GM18907 (cell line): Measurements from ENCODE around the gene PCK1.

Source experiments
- ATAC-seq: cut with Tn5 transposase; IDR thresholded peaks from one replicate; pipeline ENCODE4 v1.9.1; 2021; ENCODE audit warnings: mild to moderate bottlenecking, moderate library complexity; ENCODE audit not compliant: unreplicated experiment

Gene PCK1

DNA sequence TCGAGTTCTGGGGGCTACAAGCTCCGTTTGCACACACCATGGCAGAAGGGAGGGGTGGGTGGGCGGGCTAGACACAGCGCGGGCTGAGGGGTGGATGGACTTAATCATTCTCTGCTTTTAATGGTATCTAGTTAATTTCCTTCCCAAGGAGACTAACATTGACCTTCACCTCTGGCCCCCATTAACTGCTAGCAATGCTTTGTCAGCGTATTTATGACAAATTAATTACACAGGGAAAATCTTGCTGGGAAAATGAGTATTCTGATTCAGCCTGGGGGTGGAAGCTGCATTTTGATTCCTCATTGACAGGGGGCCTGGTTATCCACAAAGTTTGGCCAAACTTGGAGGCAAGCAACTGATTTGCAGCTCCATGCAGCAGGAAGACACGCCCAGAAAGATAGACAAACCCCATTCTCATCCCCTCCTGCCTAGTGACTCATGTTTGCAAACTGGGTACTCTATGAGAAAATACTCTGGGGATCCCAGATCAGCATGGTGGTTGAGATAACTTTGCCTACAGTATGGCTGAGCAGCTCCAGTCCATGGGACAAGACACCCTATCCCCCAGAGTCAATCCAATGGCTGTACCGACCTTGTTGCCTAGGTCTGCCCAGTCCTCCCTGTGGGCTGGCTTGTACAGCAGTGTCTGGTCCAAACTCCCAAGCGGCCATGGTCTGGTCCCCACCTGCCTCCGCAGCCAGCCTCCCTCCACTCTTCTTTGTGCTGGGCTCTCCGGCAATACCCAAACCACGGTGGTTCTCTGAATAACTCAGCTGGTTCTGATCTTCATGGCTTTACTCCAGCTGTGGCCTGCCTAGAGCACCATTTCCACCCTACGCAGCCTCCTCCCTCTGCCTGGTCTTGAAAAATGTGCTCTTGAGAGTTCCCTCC is 39.7 kb downstream of the PCK1 start:
- no peak for ATAC-seq

DNA sequence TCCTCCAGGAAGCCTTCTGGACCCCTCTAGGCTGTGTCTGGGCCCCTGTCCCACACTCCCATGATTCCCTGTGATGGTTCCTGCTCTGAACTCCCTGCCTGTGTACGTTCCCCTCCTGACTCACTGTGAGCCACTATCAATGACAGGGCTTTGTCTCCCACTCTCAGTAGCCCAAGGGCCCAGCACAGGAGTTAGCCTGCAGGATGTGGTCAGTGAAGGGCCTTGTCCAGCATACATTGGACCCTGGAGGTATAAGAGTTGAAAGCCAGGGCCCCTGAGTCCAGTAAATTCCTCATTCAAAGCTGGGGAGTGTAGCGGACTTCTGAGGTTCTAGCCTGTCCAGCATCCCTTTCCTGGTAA is 40.3 kb downstream of the PCK1 start:
- no peak for ATAC-seq

DNA sequence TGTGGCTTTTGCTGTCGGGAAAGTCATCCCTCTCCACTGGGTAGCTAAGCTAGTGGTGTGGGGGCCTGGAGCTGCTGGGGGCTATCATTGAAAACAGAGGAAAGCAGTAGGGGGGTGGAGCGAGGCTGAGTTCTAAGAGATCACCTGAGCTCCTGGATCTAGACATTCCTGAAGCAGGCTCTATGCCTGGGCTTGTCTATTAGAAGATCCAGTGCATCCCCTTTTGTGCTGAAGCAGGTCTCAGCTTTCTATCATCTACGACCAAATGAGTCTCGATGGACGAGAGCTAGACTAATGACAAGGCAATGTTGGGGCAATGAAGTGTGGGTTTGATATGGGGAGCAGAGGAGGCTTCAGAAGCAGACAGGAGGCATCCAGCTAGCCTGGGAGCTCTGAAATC is 40.8 kb downstream of the PCK1 start:
- no peak for ATAC-seq

DNA sequence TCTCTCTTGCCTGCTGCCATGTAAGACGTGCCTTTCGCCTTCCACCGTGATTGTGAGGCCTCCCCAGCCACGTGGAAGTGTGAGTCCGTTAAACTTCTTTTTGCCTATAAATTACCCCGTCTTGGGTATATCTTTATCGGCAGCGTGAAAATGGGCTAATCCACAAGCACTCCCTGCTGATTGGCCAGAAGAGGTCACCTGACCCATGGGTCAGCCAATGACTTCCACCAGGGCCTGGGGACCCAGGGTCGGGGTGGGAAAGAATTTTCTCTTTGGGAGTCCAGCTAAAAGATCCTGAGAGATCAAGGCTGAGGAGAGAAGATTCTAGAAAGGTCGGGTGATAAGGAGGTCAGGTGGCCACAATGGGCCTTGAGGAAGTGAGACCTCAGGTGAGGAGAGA is 42.2 kb downstream of the PCK1 start:
- ATAC-seq = no peak

DNA sequence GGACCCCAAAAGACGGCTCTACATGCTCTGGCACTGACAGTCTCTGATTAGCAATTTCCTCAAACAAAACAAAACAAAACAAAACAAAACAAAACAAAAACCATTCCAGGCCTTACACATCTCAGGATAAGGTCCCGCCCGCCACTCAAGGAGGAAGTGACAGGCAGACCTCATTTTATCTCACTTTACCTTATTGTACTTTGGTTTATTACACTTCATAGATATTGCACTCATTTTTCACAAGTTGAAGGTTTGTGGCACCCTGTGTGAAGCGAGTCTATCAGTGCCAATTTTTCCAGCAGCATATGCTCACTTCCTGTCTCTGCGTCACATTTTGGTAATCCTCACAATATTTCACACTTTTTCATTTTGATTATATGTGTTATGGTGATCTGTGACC is 44.1 kb downstream of the PCK1 start:
- ATAC-seq = no peak

DNA sequence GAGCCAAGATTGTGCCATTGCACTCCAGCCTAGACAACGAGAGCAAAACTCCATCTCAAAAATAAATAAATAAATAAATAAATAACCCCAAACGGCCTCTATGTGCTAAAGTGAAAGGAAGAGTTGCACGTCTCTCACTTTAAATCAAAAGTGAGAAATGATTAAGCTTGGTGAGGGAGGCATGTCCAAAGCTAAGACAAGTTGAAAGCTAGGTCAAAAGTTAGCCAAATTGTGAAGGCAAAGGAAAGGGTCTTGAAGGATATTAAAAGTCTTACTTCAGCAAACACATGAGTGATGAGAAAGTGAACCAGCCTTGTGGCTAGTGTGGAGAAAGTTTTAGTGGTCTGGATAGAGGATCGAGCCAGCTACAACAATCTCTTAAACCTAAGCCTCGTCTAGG is 45.0 kb downstream of the PCK1 start:
- no peak for ATAC-seq

DNA sequence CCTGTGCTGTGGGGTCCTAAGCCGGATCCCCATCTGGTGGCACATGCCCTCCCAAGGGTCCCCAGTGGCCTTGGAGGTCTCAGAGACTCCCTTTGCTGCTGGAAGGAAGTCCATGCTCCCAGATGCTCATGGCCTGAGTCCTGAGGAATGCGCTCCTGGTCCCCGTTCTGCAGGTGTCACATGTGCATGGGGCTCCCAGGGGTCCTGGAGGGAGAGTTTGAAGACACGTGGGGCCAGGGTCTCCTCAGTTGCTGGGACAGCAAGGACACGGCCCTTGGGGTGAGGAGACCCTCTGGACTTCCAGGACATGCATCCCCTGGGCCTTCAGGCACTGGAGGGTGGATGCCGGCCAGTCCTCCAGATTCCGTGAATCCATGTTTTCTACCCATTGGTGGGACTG is 47.6 kb downstream of the PCK1 start:
- ATAC-seq = no peak

DNA sequence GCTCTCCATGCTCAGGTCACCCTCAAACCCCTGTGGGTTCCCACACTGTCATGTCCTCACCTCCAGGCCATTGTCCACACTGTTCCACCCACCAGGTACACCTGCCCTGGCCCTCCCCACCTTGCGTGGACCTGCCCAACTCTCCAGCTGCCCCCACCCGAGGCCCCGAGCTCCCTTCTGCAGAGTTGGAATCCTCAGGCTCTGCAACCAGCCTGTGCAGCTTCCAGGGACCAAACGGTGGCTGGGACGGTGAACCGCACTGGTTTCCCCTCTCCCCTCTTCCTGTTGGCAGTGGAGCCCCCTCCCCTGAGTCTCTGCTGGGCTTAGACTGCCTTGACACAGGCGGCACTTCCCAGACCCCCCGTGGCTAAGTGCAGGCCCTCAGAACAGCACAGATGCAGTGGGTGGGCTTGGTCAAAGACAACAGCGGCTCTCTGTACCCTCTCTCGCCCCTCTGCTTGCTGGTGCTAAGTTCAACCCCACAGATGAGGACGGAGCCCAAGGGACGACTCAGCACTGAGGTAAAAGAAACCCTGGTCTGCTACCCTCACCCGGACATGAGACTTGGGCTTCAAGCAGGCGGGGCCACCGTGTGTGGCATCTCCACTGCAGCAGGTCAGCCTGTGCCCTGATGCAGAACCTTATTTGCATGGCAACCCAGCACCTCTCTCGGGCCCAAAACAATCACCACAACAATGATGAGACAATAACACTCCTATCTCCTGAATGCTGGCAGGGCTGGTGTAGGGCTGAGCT is 48.4 kb downstream of the PCK1 start:
- ATAC-seq = no peak

DNA sequence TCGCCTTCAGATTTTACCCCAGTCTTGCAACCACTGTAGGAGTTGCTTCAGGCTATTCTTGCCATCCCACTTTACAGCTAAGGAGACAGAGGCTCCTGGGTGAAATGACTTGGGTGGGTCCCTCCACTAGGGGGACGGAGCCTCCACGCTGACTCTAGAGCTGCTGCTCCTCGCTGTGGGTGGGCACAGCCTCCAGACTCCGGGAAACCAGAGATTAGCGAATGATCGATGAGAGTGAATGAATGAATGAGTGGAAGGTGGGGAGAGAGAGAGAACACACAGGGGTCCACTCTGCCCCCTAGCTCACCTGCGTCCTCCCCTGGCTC is 48.9 kb downstream of the PCK1 start:
- no peak for ATAC-seq

DNA sequence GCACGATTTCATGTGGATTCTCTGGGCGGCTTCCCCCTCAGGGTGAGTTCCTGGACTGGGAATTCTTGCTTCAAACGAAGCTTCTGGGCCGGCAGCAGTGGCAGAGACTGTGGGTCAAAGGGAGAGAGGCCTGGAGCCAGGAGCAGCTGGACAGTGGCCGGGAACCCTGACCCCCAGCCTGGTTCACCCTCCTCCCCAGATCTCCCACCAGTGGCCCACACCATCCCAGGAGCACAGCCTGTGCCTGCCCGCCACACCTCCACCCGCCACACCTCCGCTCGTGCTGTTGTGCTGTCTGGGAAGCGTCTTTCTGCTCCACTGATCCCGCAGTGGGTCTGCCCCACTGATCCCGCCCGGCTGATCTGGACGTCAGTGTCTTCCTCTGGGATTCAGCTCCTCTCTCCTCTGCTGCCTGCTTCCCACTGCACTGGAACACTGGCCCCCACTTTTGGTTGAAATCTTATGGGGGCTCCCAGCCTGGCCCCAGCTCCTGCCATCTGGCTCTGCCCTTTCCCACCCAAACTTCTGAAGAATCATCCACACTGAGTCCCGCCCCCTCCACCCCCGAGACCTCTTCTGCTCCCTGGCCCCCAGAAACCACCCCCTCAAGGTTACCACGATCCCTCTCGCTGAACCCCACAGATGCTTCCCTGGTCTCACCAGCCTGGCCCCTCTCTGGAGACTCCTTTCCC is 49.5 kb downstream of the PCK1 start:
- ATAC-seq = no peak

DNA sequence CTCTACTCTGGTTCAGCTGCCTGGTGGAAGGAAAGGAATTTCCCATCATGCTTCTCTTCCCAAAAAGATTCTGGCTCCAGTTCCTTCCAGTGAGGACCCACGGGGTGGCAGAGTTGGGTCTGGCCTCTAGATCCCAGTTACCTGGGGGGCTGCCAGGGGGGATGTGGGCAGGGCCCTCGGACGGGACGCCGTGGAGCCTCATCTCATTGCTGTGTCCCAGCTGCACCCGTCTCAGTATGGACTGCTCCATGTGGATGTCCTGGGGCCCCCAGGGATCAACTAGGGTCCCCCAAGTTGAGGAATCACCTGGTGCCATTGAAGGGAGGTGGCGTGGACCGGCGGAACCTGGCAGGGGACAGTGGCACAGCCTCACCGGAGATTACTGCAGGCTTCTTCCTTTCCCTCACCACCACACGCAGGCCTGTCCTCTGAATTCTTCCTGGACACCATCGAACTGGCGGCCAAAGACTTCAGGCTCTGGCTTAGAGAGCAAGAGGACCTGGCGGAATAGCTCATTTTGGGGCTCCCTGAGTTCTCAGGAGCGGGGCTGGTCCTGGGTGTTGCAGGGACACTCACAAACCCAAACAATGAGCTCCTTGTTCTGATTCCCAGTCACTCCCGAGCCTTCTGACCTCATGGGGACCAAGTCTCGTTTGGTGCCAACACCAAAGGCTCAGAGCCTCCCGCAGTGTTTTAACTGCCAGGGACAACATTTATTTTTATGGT is 50.8 kb downstream of the PCK1 start:
- no peak for ATAC-seq

DNA sequence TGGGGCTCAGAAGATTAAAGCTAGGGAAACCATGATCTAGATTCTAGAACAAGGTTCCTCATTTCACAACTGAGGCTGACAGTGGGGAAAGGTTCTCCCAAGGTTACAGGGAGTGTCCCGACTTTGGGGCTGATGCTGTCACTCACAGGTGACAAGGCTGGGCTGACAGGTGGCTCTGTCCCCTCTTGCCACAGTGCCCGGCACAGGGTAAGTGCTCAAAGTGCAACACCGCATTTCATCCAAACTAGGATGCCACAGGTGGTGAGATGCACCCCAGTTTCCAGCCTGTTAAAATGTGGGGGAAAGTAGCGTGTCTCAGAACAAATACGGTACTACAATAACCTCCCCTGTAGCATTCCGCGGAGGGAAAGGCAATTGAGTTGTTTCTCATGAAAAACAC is 51.5 kb downstream of the PCK1 start:
- ATAC-seq = no peak

DNA sequence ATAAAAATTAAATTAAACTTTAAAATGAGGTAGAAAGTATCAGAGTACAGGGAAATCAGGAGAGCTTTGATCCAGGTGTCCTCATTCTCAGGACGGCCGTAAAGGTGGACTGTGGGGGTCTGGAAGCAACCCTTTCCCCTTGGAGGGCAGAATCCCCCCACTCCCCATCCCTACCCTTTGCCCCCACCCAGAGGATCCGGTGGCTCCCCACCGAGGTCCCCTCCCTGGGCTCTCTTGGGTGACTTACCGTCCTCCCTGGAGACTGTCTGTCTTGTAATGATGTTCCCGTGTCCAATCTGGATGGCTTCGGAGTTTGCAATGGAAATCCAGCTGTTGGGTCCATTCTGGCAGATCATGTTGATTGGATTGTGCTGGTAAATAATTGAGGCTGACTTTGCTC is 52.0 kb downstream of the PCK1 start:
- ATAC-seq = no peak

DNA sequence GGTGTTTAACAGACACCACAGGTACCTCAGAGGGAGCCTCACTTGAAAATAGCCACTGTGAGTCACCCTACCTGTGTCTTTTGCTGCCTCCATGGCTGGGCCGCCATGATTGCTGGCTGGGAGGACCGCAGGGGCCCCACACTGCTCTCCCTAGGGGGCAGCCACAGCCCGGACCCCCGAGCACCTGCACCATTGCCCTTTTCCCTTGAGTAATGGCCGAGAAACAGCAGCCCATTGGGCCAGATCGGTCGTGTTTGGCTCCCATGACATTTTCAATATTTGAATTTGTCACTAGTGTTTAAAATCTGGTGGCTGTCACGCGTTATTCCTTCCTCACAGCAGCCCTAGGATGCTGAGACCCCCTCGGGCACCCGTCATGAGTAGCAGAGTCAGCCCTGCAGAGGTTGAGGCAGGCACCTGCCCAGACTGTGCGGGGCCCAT is 52.6 kb downstream of the PCK1 start:
- ATAC-seq = no peak

DNA sequence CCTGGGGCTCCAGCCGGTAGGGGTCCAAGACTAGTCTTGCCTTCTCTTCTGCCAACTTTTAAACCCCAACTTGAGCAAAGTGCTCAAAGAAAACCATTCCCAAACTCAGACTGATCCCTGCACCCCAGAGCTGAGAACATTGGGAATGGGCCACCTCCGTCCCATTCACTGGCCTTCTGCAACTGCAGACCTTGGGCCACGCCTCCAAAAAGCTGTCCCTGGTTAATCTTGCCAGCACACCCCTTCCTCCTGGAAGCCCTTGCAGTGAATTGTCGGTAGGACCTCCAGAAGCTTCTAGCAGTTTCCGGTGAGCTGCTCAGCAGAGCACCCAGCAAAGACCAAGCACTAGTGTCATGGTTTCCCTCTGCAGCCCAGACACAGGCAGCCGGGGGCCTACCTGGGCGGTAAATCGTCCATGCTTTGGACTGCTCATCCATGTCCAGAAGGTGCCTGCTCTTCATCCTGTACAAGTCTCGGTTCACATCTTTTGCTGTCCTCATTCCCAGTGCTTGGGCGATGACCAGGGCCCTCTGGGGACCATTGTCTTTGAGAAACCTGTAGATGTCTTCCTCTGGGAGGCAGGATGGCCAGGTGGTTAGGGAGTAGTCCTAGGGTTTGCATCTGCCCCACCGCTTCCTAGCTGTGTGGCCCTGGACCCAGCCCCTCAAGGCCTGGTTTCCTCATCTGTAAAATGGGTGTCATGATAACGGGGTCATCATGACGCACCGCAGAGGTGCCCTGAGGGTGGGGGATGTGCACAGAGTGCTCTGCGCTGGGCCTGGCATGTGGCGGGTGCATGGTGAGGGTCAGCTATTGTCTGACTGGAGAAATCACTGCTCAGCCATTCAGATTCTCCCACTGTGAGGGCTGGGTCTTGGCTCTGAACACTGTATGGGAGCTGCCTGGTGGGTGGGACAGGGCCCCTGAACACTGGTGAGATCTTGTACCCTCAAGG is 53.9 kb downstream of the PCK1 start:
- no peak for ATAC-seq

DNA sequence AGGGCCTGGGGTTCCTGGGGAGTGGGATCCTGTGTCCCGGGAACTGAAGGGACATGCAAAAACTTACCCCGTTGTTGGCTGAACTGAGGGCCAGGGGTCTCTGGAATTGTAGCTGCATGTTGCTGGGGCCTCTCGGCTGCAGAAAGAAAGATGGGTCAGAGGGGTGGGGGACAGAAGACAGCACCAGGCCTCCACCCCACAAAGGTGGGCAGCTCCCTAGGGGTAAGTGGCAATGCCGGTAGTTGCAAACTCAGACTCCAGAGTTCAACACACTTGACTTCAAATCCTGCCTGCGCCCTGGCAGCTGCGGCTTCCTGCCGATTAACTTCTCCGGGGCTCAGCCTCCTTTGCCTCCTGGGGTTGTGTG is 54.5 kb downstream of the PCK1 start:
- ATAC-seq = no peak

DNA sequence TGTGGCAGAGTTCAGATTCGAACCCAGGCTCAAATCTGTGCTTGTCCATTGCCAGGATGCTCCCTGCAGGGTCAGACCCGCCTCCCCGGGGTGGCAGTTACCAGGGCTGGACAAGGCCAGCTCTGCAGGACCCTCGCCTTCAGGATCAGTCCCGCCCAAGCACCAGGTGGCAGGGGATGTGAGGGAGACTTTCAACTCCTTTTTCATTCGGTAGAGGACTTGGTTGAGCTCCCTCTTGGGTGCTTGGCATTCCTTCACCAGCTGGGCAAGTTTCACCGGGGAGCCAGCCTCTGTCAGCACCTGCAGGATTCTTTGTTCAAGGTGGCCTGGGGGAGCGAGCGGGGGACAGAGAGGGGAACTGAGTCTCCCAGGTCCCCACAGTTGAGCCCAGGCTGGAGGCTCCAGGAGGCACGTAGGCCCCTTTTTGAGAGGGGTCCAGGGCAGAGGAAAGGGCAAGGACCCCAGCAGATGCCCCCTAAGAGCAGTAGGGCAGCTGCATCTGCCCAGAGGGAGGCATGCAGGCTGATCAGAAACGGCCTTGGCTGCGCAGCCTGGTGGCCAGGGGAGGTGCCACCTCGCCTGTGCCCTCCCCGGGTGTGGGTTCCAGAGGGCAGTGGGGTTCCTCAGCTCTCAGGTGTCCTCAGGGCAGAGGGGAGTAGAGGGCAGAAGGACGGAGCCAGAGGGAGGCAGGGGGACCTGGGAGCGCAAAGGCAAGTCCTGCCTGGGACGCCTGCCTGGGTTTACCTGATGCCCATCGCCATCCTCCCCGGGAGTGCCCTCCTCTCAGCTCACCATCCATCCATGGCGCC is 55.4 kb downstream of the PCK1 start:
- no peak for ATAC-seq

DNA sequence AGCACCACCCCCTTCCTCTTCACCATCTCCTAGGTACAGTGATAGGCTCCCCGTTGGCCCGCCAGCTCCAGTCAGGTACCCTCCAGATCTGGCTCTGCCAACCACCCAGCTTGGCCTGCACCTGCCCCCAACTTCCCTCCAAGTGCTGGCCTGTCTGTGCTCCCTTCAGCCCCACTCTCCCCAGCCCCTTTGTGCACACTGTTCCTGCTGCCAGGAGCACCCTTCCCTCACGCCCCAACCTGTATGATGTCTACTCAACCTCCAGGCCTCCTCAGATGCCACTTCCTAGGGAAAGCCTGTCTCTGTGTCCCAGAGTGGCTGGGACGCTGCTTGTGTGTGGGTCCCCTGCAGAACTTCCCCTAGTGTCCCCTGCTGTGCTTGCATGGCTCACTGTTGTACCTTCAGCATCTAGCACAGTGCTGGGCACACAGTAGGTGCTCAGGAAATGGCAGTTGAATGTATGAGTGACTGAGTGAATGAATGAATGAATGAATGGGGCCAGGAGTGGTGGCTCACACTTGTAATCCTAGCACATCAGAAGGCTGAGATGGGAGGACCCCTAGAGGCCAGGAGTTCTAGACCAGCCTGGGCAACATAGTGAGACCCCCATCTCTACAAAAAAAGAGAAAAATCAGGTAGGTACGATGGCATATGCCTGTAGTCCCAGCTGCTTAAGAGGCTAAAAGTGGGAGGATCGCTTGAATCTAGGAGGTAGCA is 56.3 kb downstream of the PCK1 start:
- no peak for ATAC-seq
